Activated CD4-positive, alpha-beta memory T cell treated with anti-CD3 and anti-CD28 coated beads, Interleukin-2, amount 10 ng/mL, durations not matched to agents 7 days and 5 days (primary cell): ENCODE results near the gene RBM34. TPM values are rescaled to one million over a fixed set of nuclear protein-coding genes. Genes with fewer than 3 reads are reported as not detected.

Source experiments
- CTCF ChIA-PET: fragments of 350-600 bp; sonication (Branson Sonifier 250); formaldehyde crosslinking; loops from one replicate; lab custom pipeline; 2021; ENCODE audit warnings: antibody characterized with exemption, inconsistent platforms; lab: Charles Lee
- POLR2A ChIA-PET: fragments of 350-600 bp; sonication (Branson Sonifier 250); formaldehyde crosslinking; loops from one replicate; lab custom pipeline; 2021; ENCODE audit warnings: antibody characterized with exemption; lab: Charles Lee
- DNase-seq: peaks from one replicate; pipeline ENCODE4 v3.0.0-alpha.2; 2020
- H3K27ac Mint-ChIP-seq: one replicate; pipeline ENCODE4 v1.8.0; 2021; ENCODE audit warnings: mild to moderate bottlenecking, mixed read lengths
- H3K27me3 Mint-ChIP-seq: one replicate; pipeline ENCODE4 v1.8.0; 2021; ENCODE audit warnings: mixed read lengths
- H3K36me3 Mint-ChIP-seq: one replicate; pipeline ENCODE4 v1.8.0; 2021; ENCODE audit warnings: low read depth, mixed read lengths
- H3K4me1 Mint-ChIP-seq: one replicate; pipeline ENCODE4 v1.8.0; 2021; ENCODE audit warnings: mixed read lengths
- H3K4me3 Mint-ChIP-seq: one replicate; pipeline ENCODE4 v1.8.0; 2021; ENCODE audit warnings: mild to moderate bottlenecking, mixed read lengths
- H3K9me3 Mint-ChIP-seq: one replicate; pipeline ENCODE4 v1.8.0; 2021; ENCODE audit warnings: mixed read lengths
- total RNA-seq, 2 experiments: library from RNA; stranded (reverse); gene quantifications; one replicate each; pipeline ENCODE4 v1.2.3, GENCODE V29; 2021

RBM34 gene
- total RNA-seq, 2 experiments from 2014 or later: 95.7 to 102 TPM

GRCh38 chr1:235151033-235151432, 10.0 kb downstream of the RBM34 start:
- H3K27ac Mint-ChIP-seq: no peak overlapping the region

GRCh38 chr1:235149824-235150223, 11.2 kb downstream of the RBM34 start:
- Mint-ChIP-seq H3K9me3 (no peaks in the 10 kb centered on the region), H3K4me1 (peaks cover 25% of the 10 kb centered on the region), H3K27ac (no peak overlapping the region), H3K4me3 (no peak overlapping the region), H3K27me3 (no peaks in the 10 kb centered on the region), H3K36me3 (peaks cover 77% of the 10 kb centered on the region)
- POLR2A ChIA-PET: interaction anchor here (2.4 kb wide), 1 partner anchor 11 kb away, joined by 10 read pairs; the partner anchor contains the start of gene RBM34
- CTCF ChIA-PET: interaction anchor here (0.7 to 1.5 kb wide), 2 partner anchors 11 to 17 kb away, joined by 3 read pairs; partner anchors contain the start of gene RBM34
- DNase-seq: no peak

More at GRCh38 chr1:235151033-235151432, 10.0 kb downstream of the RBM34 start:
- Mint-ChIP-seq H3K4me3 (no peak overlapping the region), H3K9me3 (no peaks in the 10 kb centered on the region), H3K4me1 (peaks cover 25% of the 10 kb centered on the region), H3K27me3 (no peaks in the 10 kb centered on the region), H3K36me3 (peaks cover 67% of the 10 kb centered on the region)
- ChIA-PET POLR2A (interaction anchor here (2.4 kb wide), 1 partner anchor 10 kb away, joined by 10 read pairs; the partner anchor contains the start of gene RBM34), CTCF (no interaction called here)
- DNase-seq: no peak

GRCh38 chr1:235147269-235147668, 13.8 kb downstream of the RBM34 start:
- Mint-ChIP-seq H3K36me3 (peaks cover 73% of the 10 kb centered on the region), H3K9me3 (no peaks in the 10 kb centered on the region), H3K4me3 (no peak overlapping the region), H3K4me1 (peaks cover 19% of the 10 kb centered on the region), H3K27me3 (no peaks in the 10 kb centered on the region), H3K27ac (no peak overlapping the region)
- CTCF ChIA-PET: no interaction called here
- POLR2A ChIA-PET: interaction anchor here (2.5 kb wide), 1 partner anchor 13 kb away, joined by 12 read pairs; the partner anchor contains the start of gene RBM34
- DNase-seq: no peak

- DNase-seq: no peak
- no peaks in the 10 kb centered on the region for H3K9me3 Mint-ChIP-seq
- POLR2A ChIA-PET: interaction anchor here (0.6 to 2.5 kb wide), 3 partner anchors 12 to 871 kb away, joined by 3 to 12 read pairs (median 3); partner anchors contain the start of gene RBM34
- H3K4me1 Mint-ChIP-seq: peaks cover 9% of the 10 kb centered on the region
- peaks cover 77% of the 10 kb centered on the region for H3K36me3 Mint-ChIP-seq
- CTCF ChIA-PET: interaction anchor here (1.7 kb wide), 1 partner anchor 13 kb away, joined by 6 read pairs; no protein-coding TSS in a partner anchor
- H3K4me3 Mint-ChIP-seq: no peak overlapping the region
- H3K27me3 Mint-ChIP-seq: no peaks in the 10 kb centered on the region
- H3K27ac Mint-ChIP-seq: no peak overlapping the region
Observed at GRCh38 chr1:235145639-235146038, 15.4 kb downstream of the RBM34 start.

GRCh38 chr1:235142991-235143390, 18.1 kb downstream of the RBM34 start:
- Mint-ChIP-seq H3K27me3 (no peaks in the 10 kb centered on the region), H3K36me3 (peaks cover 79% of the 10 kb centered on the region), H3K4me3 (no peak overlapping the region), H3K9me3 (no peaks in the 10 kb centered on the region), H3K4me1 (peaks cover 10% of the 10 kb centered on the region), H3K27ac (no peak overlapping the region)
- DNase-seq: no peak
- CTCF ChIA-PET: no interaction called here
- POLR2A ChIA-PET: interaction anchor here (0.6 to 2.1 kb wide), 2 partner anchors 15 to 18 kb away, joined by 4 to 5 read pairs; partner anchors contain the start of gene RBM34

- Mint-ChIP-seq H3K4me1 (peaks cover 6% of the 10 kb centered on the region), H3K36me3 (peaks cover 86% of the 10 kb centered on the region), H3K27ac (no peak overlapping the region), H3K27me3 (no peaks in the 10 kb centered on the region), H3K4me3 (no peak overlapping the region), H3K9me3 (no peaks in the 10 kb centered on the region)
- CTCF ChIA-PET: interaction anchor here (0.6 to 1.4 kb wide), 2 partner anchors 50 to 276 kb away, joined by 3 to 5 read pairs; no protein-coding TSS in a partner anchor
- no peak for DNase-seq
- POLR2A ChIA-PET: interaction anchor here (0.6 to 2.9 kb wide), 6 partner anchors 11 to 232 kb away, joined by 3 to 13 read pairs (median 4); partner anchors contain the start of genes RBM34 and TOMM20
Observed at GRCh38 chr1:235139315-235139714, 21.7 kb downstream of the RBM34 start.

- Mint-ChIP-seq H3K4me1 (peaks cover 6% of the 10 kb centered on the region), H3K27ac (peak overlapping the region; percentile 13), H3K27me3 (no peaks in the 10 kb centered on the region), H3K4me3 (no peak overlapping the region), H3K9me3 (no peaks in the 10 kb centered on the region), H3K36me3 (peaks cover 85% of the 10 kb centered on the region)
- POLR2A ChIA-PET: interaction anchor here (0.9 to 2.9 kb wide), 5 partner anchors 10 to 233 kb away, joined by 3 to 13 read pairs (median 5); partner anchors contain the start of genes RBM34 and TOMM20
- DNase-seq: no peak
- CTCF ChIA-PET: interaction anchor here (1.4 kb wide), 1 partner anchor 277 kb away, joined by 5 read pairs; no protein-coding TSS in a partner anchor
Observed at GRCh38 chr1:235138821-235139220, 22.2 kb downstream of the RBM34 start.

GRCh38 chr1:235136111-235136510, 24.9 kb downstream of the RBM34 start:
- H3K9me3 Mint-ChIP-seq: no peaks in the 10 kb centered on the region
- no peak for DNase-seq
- CTCF ChIA-PET: interaction anchor here (1.0 kb wide), 1 partner anchor 31 kb away, joined by 4 read pairs; no protein-coding TSS in a partner anchor
- no peak overlapping the region for H3K27ac Mint-ChIP-seq
- POLR2A ChIA-PET: interaction anchor here (1.4 kb wide), 1 partner anchor 9 kb away, joined by 4 read pairs; no protein-coding TSS in a partner anchor
- H3K36me3 Mint-ChIP-seq: peaks cover 68% of the 10 kb centered on the region
- no peaks in the 10 kb centered on the region for H3K27me3 Mint-ChIP-seq
- H3K4me1 Mint-ChIP-seq: peaks cover 6% of the 10 kb centered on the region
- H3K4me3 Mint-ChIP-seq: no peak overlapping the region

GRCh38 chr1:235134171-235134570, 26.9 kb downstream of the RBM34 start:
- ChIA-PET POLR2A (interaction anchor here (1.2 to 1.3 kb wide), 2 partner anchors 12 to 27 kb away, joined by 3 read pairs; partner anchors contain the start of gene RBM34), CTCF (interaction anchor here (1.6 kb wide), 1 partner anchor 283 kb away, joined by 4 read pairs; no protein-coding TSS in a partner anchor)
- H3K27ac Mint-ChIP-seq: no peak overlapping the region
- H3K4me1 Mint-ChIP-seq: peaks cover 8% of the 10 kb centered on the region
- no peak overlapping the region for H3K4me3 Mint-ChIP-seq
- DNase-seq: no peak
- no peaks in the 10 kb centered on the region for H3K9me3 Mint-ChIP-seq
- peaks cover 58% of the 10 kb centered on the region for H3K36me3 Mint-ChIP-seq
- H3K27me3 Mint-ChIP-seq: no peaks in the 10 kb centered on the region

- ChIA-PET POLR2A (interaction anchor here (1.1 to 1.8 kb wide), 5 partner anchors 11 to 28 kb away, joined by 3 to 7 read pairs (median 3); partner anchors contain the start of gene RBM34), CTCF (interaction anchor here (1.0 to 1.6 kb wide), 3 partner anchors 12 to 284 kb away, joined by 3 to 6 read pairs (median 4); no protein-coding TSS in a partner anchor)
- no peaks in the 10 kb centered on the region for H3K9me3 Mint-ChIP-seq
- H3K4me3 Mint-ChIP-seq: no peak overlapping the region
- peaks cover 9% of the 10 kb centered on the region for H3K4me1 Mint-ChIP-seq
- no peaks in the 10 kb centered on the region for H3K27me3 Mint-ChIP-seq
- peaks cover 50% of the 10 kb centered on the region for H3K36me3 Mint-ChIP-seq
- DNase-seq: no peak
- no peak overlapping the region for H3K27ac Mint-ChIP-seq
Observed at GRCh38 chr1:235133086-235133485, 28.0 kb downstream of the RBM34 start.

- H3K4me3 Mint-ChIP-seq: no peak overlapping the region
- peaks cover 13% of the 10 kb centered on the region for H3K4me1 Mint-ChIP-seq
- POLR2A ChIA-PET: interaction anchor here (1.5 to 1.8 kb wide), 2 partner anchors 25 to 29 kb away, joined by 3 to 7 read pairs; partner anchors contain the start of gene RBM34
- H3K9me3 Mint-ChIP-seq: no peaks in the 10 kb centered on the region
- CTCF ChIA-PET: interaction anchor here (0.6 to 1.0 kb wide), 2 partner anchors 14 to 51 kb away, joined by 3 to 6 read pairs; no protein-coding TSS in a partner anchor
- H3K27ac Mint-ChIP-seq: no peak overlapping the region
- DNase-seq: no peak
- H3K27me3 Mint-ChIP-seq: no peaks in the 10 kb centered on the region
- H3K36me3 Mint-ChIP-seq: peaks cover 47% of the 10 kb centered on the region
Observed at GRCh38 chr1:235131961-235132360, 29.1 kb downstream of the RBM34 start.

- Mint-ChIP-seq H3K36me3 (peaks cover 46% of the 10 kb centered on the region), H3K27ac (no peak overlapping the region), H3K9me3 (no peaks in the 10 kb centered on the region), H3K4me3 (no peak overlapping the region), H3K4me1 (peaks cover 24% of the 10 kb centered on the region), H3K27me3 (no peaks in the 10 kb centered on the region)
- ChIA-PET CTCF (no interaction called here), POLR2A (interaction anchor here (0.6 kb wide), 1 partner anchor 19 kb away, joined by 3 read pairs; no protein-coding TSS in a partner anchor)
- no peak for DNase-seq
Observed at GRCh38 chr1:235130766-235131270, 30.2 kb downstream of the RBM34 start.
